Heart right ventricle (tissue), 16 donors: ENCODE results near the gene NRXN3. TPM values are rescaled to one million over a fixed set of nuclear protein-coding genes. Genes with fewer than 3 reads are reported as not detected.

Experiments
- ATAC-seq, 8 donors: fragments of 200-7000 bp; cut with Tn5 transposase; one replicate each; pipeline ENCODE4 v1.9.1; 2020; ENCODE audit warnings: mild to moderate bottlenecking in 8 of 8, moderate library complexity in 8 of 8, moderate number of reproducible peaks in 1 of 8
- DNase-seq, 2 donors: peaks; one replicate each; pipeline ENCODE4 v3.0.0-alpha.2; 2020
- H3K27ac ChIP-seq, 10 donors: fragments of 200-600 bp; sonication (generic) in 2 of 10; one replicate each; pipeline versions ENCODE4 v1.5.0 to v1.8.0; 2020 to 2022; ENCODE audit warnings: mild to moderate bottlenecking in 3 of 10
- H3K27me3 ChIP-seq, 7 donors: fragments of 200-600 bp; one replicate each; pipeline ENCODE4 v1.8.0; 2021 to 2022; ENCODE audit warnings: mild to moderate bottlenecking in 2 of 7
- H3K36me3 ChIP-seq, 9 donors: fragments of 200-600 bp; sonication (generic) in 1 of 9; one replicate each; pipeline versions ENCODE4 v1.5.0 to v1.8.0; 2020 to 2022; ENCODE audit warnings: mild to moderate bottlenecking in 2 of 9
- H3K4me1 ChIP-seq, 9 donors: fragments of 200-600 bp; sonication (generic) in 1 of 9; one replicate each; pipeline versions ENCODE4 v1.5.0 to v1.8.0; 2020 to 2022; ENCODE audit warnings: mild to moderate bottlenecking in 4 of 9
- H3K4me3 ChIP-seq, 10 donors: fragments of 200-600 bp; sonication (generic) in 2 of 10; one replicate each; pipeline versions ENCODE4 v1.5.0 to v1.8.0; 2020 to 2022; ENCODE audit warnings: mild to moderate bottlenecking in 7 of 10, moderate library complexity in 2 of 10
- H3K9me3 ChIP-seq, 11 donors: fragments of 200-600 bp in 10 of 11; sonication (generic) in 2 of 11; one replicate each; pipeline versions ENCODE4 v1.5.0 to v1.8.0; 2013 to 2022; ENCODE audit warnings: mild to moderate bottlenecking in 2 of 11, control low read depth in 1 of 11, moderate library complexity in 1 of 11
- WGBS, 2 donors: extraction: QIAGEN DNeasy Blood & Tissue Kit; methylation state at CpG; one replicate each; pipeline ENCODE4 v1.1.7; 2013; ENCODE audit warnings: inconsistent platforms in 1 of 2; 5-methylcytosine and 5-hydroxymethylcytosine counted together
- intact Hi-C, 10 donors: fragments of 100-400 bp; cut with DNase I; formaldehyde crosslinking; loops; one replicate each; pipeline versions ENCODE4 v1.11.1 to v1.14.2; 2022
- polyA plus RNA-seq, 2 donors: library from polyadenylated mRNA; stranded (reverse); fragments of 200-250 nt; gene quantifications; one replicate each; pipeline ENCODE4 v1.2.3, GENCODE V29; 2013
- total RNA-seq, 10 donors: library from RNA; stranded (reverse); fragmentation: NEBNext Ultra II Directional in 3 of 10; extraction: Animal tissue kit (Norgen Biotek cat#: 25700) in 3 of 10; gene quantifications; one replicate each; pipeline versions ENCODE4 v1.2.1 to v1.2.4, GENCODE V29; 2021 to 2023
- TF ChIP-seq, protein P1 (sequence below), 9 donors: fragments of 200-600 bp; sonication (generic) in 2 of 9; IDR thresholded peaks; one replicate each; pipeline versions ENCODE4 v1.5.0 to v1.8.0; 2021 to 2022; ENCODE audit warnings: antibody characterized with exemption in 9 of 9, mild to moderate bottlenecking in 5 of 9, moderate library complexity in 1 of 9
- donor health status: Arrhythmogenic right ventricular cardiomyopathy.
- donor health status: ischemic (EF 13 %, LVEDD 7.1; RV severe dilation, severe dysfunction).
- donor health status: healthy with polysubstance abuse.
- donor health status: DM: no; HTN: yes; CAD: no.
- donor health status: DM: no; HTN: no; CAD: no.
- donor health status: ischemic (EF 25% LVEDD 6.9; RV normal size, moderate dysfunction).
- donor health status: ischemic (EF 25% LVEDD 5.7; RV mildly dilated, moderate dysfunction).
- donor health status: healthy.
- donor health status: DM: yes; HTN: yes; CAD: no.
- donor health status: Ischemic cardiomyopathy.
- donor health status: ischemic (EF 35%, LVEDD 5.7; RV mildly dilated, moderate dysfunction).
- donor health status: nonischemic (EF 11% LVEDD 7.7; RV severe dilation, severe dysfunction).
- donor health status: DM: yes; HTN: yes; CAD: no.
- donor health status: PGD.
- donor health status: ischemic (EF 29% LVEDD 5.4; RV normal size, mild dysfunction).
- donor health status: nonischemic (EF 23%, LVEDD 6.1; RV moderate dilation, normal function).

The NRXN3 gene
- total and polyA plus RNA-seq, 12 donors, result 0.23 to 1.8 (median 0.87) TPM

DNA sequence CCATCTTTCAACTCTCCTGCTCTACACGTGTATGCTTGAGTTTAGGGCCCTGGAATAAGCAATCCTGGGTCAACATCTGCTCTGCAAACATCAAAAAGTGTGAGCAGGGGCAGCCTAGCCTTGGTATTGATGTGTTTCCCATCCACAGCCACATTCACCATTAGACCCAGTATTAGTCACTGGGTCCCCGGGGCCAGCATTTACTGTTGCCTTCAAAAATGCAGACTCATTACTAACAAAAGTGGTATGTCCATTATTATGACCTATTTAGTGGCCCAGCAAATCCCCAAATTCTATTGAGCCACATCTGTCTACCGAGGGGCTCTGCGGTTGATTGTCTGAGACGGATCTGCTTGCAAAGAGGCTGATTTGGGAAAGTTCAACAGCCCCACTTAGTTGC is 1379.3 kb downstream of the NRXN3 start:
- no peak overlapping the region for H3K4me3 ChIP-seq
- no peaks in the 10 kb centered on the region for H3K4me1 ChIP-seq
- TF ChIP-seq, protein P1, sequence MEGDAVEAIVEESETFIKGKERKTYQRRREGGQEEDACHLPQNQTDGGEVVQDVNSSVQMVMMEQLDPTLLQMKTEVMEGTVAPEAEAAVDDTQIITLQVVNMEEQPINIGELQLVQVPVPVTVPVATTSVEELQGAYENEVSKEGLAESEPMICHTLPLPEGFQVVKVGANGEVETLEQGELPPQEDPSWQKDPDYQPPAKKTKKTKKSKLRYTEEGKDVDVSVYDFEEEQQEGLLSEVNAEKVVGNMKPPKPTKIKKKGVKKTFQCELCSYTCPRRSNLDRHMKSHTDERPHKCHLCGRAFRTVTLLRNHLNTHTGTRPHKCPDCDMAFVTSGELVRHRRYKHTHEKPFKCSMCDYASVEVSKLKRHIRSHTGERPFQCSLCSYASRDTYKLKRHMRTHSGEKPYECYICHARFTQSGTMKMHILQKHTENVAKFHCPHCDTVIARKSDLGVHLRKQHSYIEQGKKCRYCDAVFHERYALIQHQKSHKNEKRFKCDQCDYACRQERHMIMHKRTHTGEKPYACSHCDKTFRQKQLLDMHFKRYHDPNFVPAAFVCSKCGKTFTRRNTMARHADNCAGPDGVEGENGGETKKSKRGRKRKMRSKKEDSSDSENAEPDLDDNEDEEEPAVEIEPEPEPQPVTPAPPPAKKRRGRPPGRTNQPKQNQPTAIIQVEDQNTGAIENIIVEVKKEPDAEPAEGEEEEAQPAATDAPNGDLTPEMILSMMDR (IDR thresholded peaks at IDR 0.05), result no peak
- peaks cover 0 to 6% (median 0%) of the 10 kb centered on the region in 11 donors for H3K9me3 ChIP-seq
- ATAC-seq (no peak), DNase-seq (no peak)
- no peaks in the 10 kb centered on the region for H3K27me3 ChIP-seq
- intact Hi-C loops, result no loop called here
- H3K27ac ChIP-seq, result no peak overlapping the region
- no peaks in the 10 kb centered on the region for H3K36me3 ChIP-seq
- WGBS, 2 donors, result 86 to 89% methylated on average over 5 of the region's 5 CpGs

DNA sequence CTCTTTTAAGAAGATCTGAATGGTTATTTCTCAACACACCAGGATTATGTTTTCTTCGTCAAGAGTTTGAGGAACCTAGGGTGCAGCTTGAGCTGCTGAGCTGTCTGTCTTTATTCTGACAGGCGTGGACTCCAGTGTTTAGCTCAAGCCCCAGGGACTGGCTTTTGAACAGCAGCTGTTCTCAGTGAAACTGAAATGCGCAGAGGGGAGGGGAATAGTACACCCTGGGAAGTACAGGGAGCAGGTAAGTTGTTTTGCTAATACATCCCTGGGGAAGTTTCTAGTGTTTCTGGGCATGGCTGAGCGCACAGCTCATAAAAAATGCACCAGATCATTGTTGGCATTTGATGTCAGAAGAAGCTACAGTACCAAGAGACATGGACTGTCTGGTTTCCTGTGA is 1381.3 kb downstream of the NRXN3 start:
- WGBS, 2 donors, result 61 to 78% methylated on average over 4 of the region's 4 CpGs
- no peaks in the 10 kb centered on the region for H3K4me1 ChIP-seq
- ATAC-seq (no peak), DNase-seq (no peak)
- no peak overlapping the region for H3K4me3 ChIP-seq
- TF ChIP-seq, protein P1 (IDR thresholded peaks at IDR 0.05), result no peak
- no peaks in the 10 kb centered on the region for H3K27me3 ChIP-seq
- H3K36me3 ChIP-seq, result no peaks in the 10 kb centered on the region
- H3K27ac ChIP-seq, result no peak overlapping the region
- H3K9me3 ChIP-seq, result peaks cover 0 to 6% (median 0%) of the 10 kb centered on the region in 11 donors
- intact Hi-C loops, result no loop called here

DNA sequence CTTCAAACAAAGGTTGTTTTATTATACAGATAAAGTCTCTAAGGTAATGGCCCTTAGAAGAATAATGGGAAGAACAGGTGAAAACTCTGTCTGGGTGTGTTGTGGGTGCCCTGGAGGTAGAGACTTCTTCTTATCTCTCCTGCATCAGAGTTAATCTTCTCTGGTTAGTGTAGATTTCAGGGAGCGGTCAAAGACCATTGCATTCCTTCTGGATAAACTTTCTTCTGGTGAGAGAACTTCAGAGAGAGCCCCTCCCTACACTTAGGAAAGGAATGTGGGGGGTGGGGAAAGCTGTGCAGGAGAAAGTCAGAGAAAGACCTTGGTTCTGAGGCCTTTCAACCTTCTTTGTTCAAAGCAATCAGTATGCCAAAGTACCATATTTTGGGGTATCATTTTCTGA is 1382.6 kb downstream of the NRXN3 start:
- Histone ChIP-seq H3K4me1 (no peaks in the 10 kb centered on the region), H3K27me3 (no peaks in the 10 kb centered on the region), H3K27ac (no peak overlapping the region), H3K9me3 (peaks cover 0 to 6% (median 0%) of the 10 kb centered on the region in 11 donors), H3K36me3 (no peaks in the 10 kb centered on the region), H3K4me3 (no peak overlapping the region)
- 47 to 67% methylated on average over 1 of the region's 1 CpG for WGBS, 2 donors
- ATAC-seq (no peak), DNase-seq (no peak)
- intact Hi-C loops, result no loop called here
- TF ChIP-seq, protein P1 (IDR thresholded peaks at IDR 0.05), result no peak

DNA sequence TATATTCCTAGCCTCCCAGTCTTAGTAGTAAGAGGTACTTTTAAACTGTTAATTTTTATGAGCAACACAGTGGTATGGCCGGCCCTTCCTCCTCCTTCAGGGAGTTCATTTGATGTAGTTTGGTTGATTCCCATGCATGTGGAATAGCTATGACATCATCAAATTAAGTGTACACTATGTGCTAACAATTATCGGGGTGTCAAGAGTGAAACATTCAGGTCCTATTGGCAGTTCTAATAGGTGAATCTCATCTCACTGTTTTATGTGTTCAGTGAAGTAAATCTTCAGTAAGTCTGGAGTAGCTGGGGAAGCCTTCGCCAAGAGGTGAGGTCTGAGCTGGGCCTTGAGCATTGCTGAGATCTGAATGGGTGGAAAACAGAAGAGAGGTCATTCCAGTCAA is 1384.6 kb downstream of the NRXN3 start:
- TF ChIP-seq, protein P1 (IDR thresholded peaks at IDR 0.05), result no peak

More for the DNA sequence above, 1384.6 kb downstream of the NRXN3 start:
- Histone ChIP-seq H3K4me1 (no peaks in the 10 kb centered on the region), H3K27ac (no peak overlapping the region), H3K4me3 (no peak overlapping the region), H3K36me3 (no peaks in the 10 kb centered on the region), H3K9me3 (peaks cover 0 to 3% (median 0%) of the 10 kb centered on the region in 11 donors), H3K27me3 (no peaks in the 10 kb centered on the region)
- WGBS, 2 donors, result 86 to 93% methylated on average over 3 of the region's 3 CpGs
- ATAC-seq (no peak), DNase-seq (no peak)
- intact Hi-C loops, result no loop called here
